Skeletal muscle tissue (tissue), 4 donors: ENCODE measurements around the gene SLC5A12. TPM values are rescaled to one million over a fixed set of nuclear protein-coding genes. Genes with fewer than 3 reads are reported as not detected.

Experiments
- H3K27ac ChIP-seq: one replicate; pipeline ENCODE4 v1.7.0; 2013; ENCODE audit warnings: mild to moderate bottlenecking, low read depth, low read length, inconsistent platforms
- H3K27me3 ChIP-seq, 3 donors: one replicate each; pipeline ENCODE4 v1.7.0; 2013; ENCODE audit warnings: low read length in 3 of 3; ENCODE audit not compliant: control insufficient read depth in 3 of 3, insufficient read depth in 3 of 3
- H3K36me3 ChIP-seq, 3 donors: one replicate each; pipeline ENCODE4 v1.7.0; 2013; ENCODE audit warnings: low read length in 3 of 3; ENCODE audit not compliant: control insufficient read depth in 3 of 3, insufficient read depth in 3 of 3
- H3K4me1 ChIP-seq, 3 donors: one replicate each; pipeline ENCODE4 v1.7.0; 2013; ENCODE audit warnings: low read length in 3 of 3, mild to moderate bottlenecking in 3 of 3; ENCODE audit not compliant: control insufficient read depth in 3 of 3, insufficient read depth in 3 of 3
- H3K4me3 ChIP-seq, 3 donors: one replicate each; pipeline ENCODE4 v1.7.0; 2013; ENCODE audit warnings: low read length in 3 of 3
- H3K9ac ChIP-seq, 3 donors: one replicate each; pipeline ENCODE4 v1.7.0; 2013; ENCODE audit warnings: low read length in 3 of 3, mild to moderate bottlenecking in 3 of 3, moderate library complexity in 2 of 3, low read depth in 1 of 3
- H3K9me3 ChIP-seq, 3 donors: one replicate each; pipeline ENCODE4 v1.7.0; 2013; ENCODE audit warnings: low read length in 3 of 3; ENCODE audit not compliant: control insufficient read depth in 3 of 3
- total RNA-seq: library from RNA; depleted of rRNA; stranded (reverse); fragments of >200 nt; gene quantifications from one replicate; pipeline ENCODE4 v1.2.3, GENCODE V29; 2014
- donor health status: Osteomylitis.

Gene SLC5A12
- not detected for total RNA-seq

- H3K36me3 ChIP-seq = no peaks in the 10 kb centered on the region
- no peak within 1 kb of the TSS for H3K27ac ChIP-seq
- no peak within 1 kb of the TSS for H3K4me3 ChIP-seq
- H3K9me3 ChIP-seq = no peaks in the 10 kb centered on the region
- no peaks in the 10 kb centered on the region for H3K27me3 ChIP-seq
- no peak within 1 kb of the TSS for H3K9ac ChIP-seq
- no peaks in the 10 kb centered on the region for H3K4me1 ChIP-seq
Measured at GRCh38 chr11:26721948-26722475, at the start of gene SLC5A12. Gene SLC5A12, minus strand, starts transcription at chr11:26722060. Its CDS starts 346 bp downstream, at chr11:26721714.

GRCh38 chr11:26769027-26769426 is 47.2 kb upstream of the SLC5A12 start:
- Histone ChIP-seq H3K36me3 (no peaks in the 10 kb centered on the region), H3K27ac (no peak overlapping the region), H3K27me3 (no peaks in the 10 kb centered on the region), H3K9me3 (no peaks in the 10 kb centered on the region), H3K4me1 (no peaks in the 10 kb centered on the region), H3K9ac (no peak overlapping the region), H3K4me3 (no peak overlapping the region)

GRCh38 chr11:26767060-26767459 is 45.2 kb upstream of the SLC5A12 start:
- H3K36me3 ChIP-seq = no peaks in the 10 kb centered on the region
- no peaks in the 10 kb centered on the region for H3K4me1 ChIP-seq
- no peak overlapping the region for H3K9ac ChIP-seq
- no peak overlapping the region for H3K4me3 ChIP-seq
- H3K27ac ChIP-seq = no peak overlapping the region
- no peaks in the 10 kb centered on the region for H3K9me3 ChIP-seq
- H3K27me3 ChIP-seq = no peaks in the 10 kb centered on the region

DNA sequence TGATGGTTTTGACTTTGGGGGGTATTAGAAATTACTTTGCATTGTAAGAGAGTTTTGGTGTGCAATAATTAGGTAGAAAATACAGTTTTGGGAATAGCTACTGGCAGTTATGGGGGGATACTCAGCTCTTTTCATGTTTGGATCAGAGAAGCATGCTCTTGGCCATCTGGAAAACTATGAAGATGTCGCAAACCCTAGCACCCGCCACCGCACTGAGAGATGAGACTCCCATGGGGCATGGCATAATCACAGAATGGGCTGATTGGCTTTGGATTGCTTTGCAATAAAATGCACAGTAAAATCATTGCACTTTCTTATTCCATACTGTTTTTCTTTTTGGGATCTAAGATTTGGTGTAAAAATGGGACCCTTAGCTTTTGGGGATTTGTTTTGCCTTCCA is 43.5 kb upstream of the SLC5A12 start:
- no peak overlapping the region for H3K9ac ChIP-seq
- no peaks in the 10 kb centered on the region for H3K9me3 ChIP-seq
- H3K27me3 ChIP-seq = no peaks in the 10 kb centered on the region
- no peaks in the 10 kb centered on the region for H3K36me3 ChIP-seq
- no peaks in the 10 kb centered on the region for H3K4me1 ChIP-seq
- H3K27ac ChIP-seq = no peak overlapping the region
- no peak overlapping the region for H3K4me3 ChIP-seq

DNA sequence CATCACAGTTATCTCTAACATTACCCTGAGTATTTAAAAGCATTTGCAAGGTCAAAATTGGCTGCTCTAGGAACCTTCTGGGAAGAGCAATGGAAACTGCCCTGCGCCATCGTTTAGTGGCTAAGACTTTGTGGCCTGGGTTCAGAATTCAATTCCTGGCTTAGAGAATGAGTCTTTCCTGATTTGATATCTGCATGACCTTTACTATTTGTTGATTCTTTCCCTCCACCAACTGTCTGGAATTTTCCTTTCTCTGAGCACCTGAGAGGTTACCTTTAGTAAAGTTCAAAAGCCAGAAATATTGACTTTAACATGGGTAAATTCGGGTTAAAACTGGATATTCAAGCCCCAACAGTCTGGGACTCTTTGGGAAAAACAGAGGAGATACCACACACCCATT is 43.0 kb upstream of the SLC5A12 start:
- Histone ChIP-seq H3K27ac (no peak overlapping the region), H3K27me3 (no peaks in the 10 kb centered on the region), H3K4me1 (no peaks in the 10 kb centered on the region), H3K9ac (no peak overlapping the region), H3K36me3 (no peaks in the 10 kb centered on the region), H3K9me3 (no peaks in the 10 kb centered on the region), H3K4me3 (no peak overlapping the region)

- Histone ChIP-seq H3K4me1 (no peaks in the 10 kb centered on the region), H3K9ac (no peak overlapping the region), H3K36me3 (no peaks in the 10 kb centered on the region), H3K4me3 (no peak overlapping the region), H3K27me3 (no peaks in the 10 kb centered on the region), H3K27ac (no peak overlapping the region), H3K9me3 (no peaks in the 10 kb centered on the region)
Measured at GRCh38 chr11:26764315-26764714, 42.5 kb upstream of the SLC5A12 start.

- H3K9me3 ChIP-seq = no peaks in the 10 kb centered on the region
- no peak overlapping the region for H3K4me3 ChIP-seq
- no peaks in the 10 kb centered on the region for H3K4me1 ChIP-seq
- no peak overlapping the region for H3K9ac ChIP-seq
- H3K27me3 ChIP-seq = no peaks in the 10 kb centered on the region
- H3K27ac ChIP-seq = no peak overlapping the region
- H3K36me3 ChIP-seq = no peaks in the 10 kb centered on the region
Measured at GRCh38 chr11:26762089-26762488, 40.2 kb upstream of the SLC5A12 start.

GRCh38 chr11:26761361-26761809 is 39.5 kb upstream of the SLC5A12 start:
- Histone ChIP-seq H3K27ac (no peak overlapping the region), H3K9me3 (no peaks in the 10 kb centered on the region), H3K9ac (no peak overlapping the region), H3K4me3 (no peak overlapping the region), H3K36me3 (no peaks in the 10 kb centered on the region), H3K4me1 (no peaks in the 10 kb centered on the region), H3K27me3 (no peaks in the 10 kb centered on the region)

GRCh38 chr11:26757995-26758394 is 36.1 kb upstream of the SLC5A12 start:
- Histone ChIP-seq H3K27me3 (no peaks in the 10 kb centered on the region), H3K4me1 (no peaks in the 10 kb centered on the region), H3K9ac (no peak overlapping the region), H3K9me3 (no peaks in the 10 kb centered on the region), H3K27ac (no peak overlapping the region), H3K4me3 (no peak overlapping the region), H3K36me3 (no peaks in the 10 kb centered on the region)

DNA sequence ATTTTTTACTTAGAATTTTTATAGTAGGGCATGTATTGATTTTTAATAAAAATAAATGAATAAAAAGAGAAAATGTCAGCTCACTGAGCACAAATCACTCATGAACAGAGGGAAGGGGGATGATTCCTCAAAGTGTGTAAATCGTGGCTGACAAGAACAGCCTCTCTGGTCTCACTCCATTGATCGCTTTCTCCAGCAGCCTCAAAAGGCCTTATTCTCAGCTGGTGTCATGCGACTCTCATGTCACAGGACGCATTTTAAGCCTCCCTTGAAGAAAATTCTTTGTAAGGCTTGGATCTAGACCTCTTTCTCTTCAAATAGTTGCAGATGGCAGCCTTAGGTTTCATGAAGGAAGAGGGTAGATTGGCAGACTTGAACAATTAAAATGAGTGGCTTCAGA is 33.9 kb upstream of the SLC5A12 start:
- H3K4me3 ChIP-seq = no peak overlapping the region
- H3K4me1 ChIP-seq = no peaks in the 10 kb centered on the region
- no peak overlapping the region for H3K9ac ChIP-seq
- no peak overlapping the region for H3K27ac ChIP-seq
- no peaks in the 10 kb centered on the region for H3K9me3 ChIP-seq
- no peaks in the 10 kb centered on the region for H3K36me3 ChIP-seq
- H3K27me3 ChIP-seq = no peaks in the 10 kb centered on the region
